ENCODE data around the gene INF2.
"Not testable (repeated sequence)": the region's sequence is repeated elsewhere in the genome, so short reads cannot be mapped to it uniquely, and the experiment has no call there.

Gene INF2

GRCh38 chr14:104735830-104736642, 46.6 kb downstream of the INF2 start:
- no peak for DNase-seq (ENCODE audit: low read depth)

DNA sequence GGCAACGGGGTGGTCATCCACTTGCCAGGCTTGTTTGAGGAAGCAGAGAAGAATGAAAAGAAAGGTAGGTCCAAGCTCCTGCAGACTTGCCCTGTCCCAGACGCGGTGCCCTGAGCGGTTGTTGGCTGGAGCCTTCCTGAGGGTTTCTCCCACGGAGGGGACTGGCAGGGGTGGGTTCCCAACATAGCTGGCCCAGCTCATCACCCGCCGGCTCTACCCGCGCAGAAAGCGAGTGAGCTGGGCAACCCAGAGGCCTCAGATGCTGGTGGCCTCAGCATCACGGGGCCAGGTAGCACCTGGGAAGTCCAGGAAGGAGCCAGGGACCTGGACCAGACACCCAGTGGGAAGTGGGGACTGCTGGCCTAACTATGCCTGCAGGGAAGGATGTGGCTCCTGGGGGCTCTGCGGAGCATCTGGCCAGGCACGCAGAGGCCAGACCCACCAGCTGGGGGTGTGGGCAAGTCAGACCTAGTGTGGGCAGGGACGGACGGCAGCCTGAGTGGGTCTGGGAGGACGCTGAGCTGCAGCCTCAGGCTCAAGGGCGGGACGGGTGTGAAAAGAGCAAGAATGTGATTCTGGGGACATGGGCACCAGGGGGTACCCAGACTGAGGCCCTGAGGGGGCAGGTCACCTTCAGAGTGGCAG, 49.1 kb downstream of the INF2 start:
- no peak for DNase-seq (ENCODE audit: low read depth)

DNA sequence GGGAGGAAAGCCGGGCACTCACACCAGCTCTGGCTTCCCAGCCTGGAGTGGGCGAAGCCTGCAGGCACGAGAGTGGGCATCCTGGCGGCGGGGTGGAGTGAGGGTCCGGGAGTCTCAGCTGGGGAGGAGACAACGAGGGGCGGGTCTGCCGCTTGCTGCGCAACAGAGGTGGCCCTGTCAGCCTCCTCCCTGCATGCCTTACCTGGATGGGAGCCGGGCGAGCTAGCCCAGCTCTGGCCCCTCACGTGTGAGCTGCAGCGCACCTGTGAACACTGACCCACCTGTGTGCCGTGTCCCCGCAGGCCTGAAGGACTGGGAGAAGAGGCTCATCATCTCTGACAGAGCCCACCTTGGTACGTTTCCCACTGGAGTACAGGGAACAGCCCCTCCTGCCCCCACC, 49.6 kb downstream of the INF2 start:
- no peak for DNase-seq (ENCODE audit: low read depth)

DNA sequence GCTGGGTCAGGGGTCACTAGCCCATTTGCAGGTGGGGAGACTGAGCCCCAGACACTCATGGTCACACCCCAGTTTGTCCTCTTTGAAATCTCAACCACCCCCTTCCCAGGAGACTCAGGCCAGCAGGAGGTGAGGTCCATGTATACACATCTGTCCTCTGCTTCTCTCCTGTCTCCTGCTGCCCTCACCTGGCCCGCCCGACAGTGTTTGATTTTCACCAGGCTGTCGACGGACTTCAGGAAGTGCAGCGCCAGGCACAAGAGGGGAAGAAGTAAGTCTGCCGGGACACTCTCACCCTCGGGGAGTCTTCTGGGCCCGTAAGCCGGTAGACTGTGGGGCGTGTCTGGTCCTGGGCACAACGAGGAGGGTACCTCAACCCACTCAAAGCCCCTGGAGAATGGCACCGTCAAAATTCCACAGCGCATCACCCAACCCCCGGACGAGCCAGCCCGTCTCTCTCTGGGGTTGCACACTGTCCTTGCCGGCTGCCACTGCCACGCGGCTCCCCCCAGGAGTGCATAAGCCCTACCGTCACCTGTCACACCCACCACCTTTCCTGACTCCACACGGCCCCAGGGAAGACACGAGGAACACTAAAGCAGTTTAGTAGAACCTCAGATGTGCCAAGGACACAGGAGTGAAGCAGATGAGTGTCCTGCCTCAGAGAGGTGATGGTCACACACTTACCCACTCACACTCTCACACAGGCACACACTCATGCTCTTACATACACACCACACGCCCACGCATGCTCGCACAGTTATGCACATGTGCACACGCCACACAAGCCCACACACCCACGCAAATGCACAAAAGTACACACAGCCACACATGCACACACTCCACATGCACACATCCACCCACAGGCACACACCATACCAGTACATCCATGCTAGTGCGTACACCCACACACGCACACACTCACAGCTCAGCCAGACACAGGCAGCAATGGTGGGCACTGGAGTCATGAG, 50.4 kb downstream of the INF2 start:
- DNase-seq (ENCODE audit: low read depth), result no peak

DNA sequence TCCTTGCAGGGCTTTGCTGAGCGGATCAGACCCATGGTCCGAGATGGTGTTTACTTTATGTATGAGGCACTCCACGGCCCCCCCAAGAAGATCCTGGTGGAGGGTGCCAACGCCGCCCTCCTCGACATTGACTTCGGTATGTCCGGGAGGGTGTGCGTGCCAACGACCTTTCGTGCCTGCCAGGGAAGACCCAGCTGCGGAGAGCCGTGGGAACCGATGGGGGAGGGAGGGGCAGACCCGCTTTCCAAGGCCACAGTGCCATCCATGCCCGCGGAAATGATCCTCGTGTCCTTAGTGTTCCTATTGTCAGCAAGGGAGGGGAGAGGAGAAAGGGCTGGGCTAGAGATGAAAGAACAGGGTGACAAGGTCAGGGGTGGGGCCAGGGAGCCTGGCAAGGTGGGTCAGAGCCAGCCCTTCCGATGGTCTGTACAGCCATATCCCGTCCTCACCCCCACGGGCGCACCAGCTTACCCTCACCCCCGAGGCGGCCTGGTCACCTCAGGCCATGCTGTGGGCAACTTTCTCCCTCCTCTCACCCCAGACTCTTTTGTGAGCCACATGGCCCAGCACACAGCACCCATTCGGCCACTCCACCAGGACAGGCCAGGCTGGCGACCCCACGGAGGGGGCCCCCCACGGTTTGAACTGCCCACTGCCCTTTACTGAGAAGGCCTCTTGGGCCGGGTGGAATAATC, 51.8 kb downstream of the INF2 start:
- DNase-seq (ENCODE audit: low read depth), result no peak

DNA sequence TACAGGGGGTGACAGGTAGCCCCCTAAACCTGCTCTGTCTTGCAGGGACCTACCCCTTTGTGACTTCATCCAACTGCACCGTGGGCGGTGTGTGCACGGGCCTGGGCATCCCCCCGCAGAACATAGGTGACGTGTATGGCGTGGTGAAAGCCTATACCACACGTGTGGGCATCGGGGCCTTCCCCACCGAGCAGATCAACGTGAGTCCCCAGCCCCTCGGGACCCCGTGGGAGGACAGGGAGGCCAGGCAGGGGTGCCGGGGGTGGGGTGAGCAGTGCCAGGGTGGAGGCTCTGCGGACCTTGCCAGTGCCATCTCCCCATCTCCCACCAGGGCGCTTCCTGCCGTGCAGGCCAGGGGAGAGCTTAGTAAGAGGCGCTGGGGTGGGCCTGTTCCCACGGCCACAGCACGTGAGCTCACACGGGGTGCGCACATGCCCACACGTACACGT, 52.4 kb downstream of the INF2 start:
- no peak for DNase-seq (ENCODE audit: low read depth)

DNA sequence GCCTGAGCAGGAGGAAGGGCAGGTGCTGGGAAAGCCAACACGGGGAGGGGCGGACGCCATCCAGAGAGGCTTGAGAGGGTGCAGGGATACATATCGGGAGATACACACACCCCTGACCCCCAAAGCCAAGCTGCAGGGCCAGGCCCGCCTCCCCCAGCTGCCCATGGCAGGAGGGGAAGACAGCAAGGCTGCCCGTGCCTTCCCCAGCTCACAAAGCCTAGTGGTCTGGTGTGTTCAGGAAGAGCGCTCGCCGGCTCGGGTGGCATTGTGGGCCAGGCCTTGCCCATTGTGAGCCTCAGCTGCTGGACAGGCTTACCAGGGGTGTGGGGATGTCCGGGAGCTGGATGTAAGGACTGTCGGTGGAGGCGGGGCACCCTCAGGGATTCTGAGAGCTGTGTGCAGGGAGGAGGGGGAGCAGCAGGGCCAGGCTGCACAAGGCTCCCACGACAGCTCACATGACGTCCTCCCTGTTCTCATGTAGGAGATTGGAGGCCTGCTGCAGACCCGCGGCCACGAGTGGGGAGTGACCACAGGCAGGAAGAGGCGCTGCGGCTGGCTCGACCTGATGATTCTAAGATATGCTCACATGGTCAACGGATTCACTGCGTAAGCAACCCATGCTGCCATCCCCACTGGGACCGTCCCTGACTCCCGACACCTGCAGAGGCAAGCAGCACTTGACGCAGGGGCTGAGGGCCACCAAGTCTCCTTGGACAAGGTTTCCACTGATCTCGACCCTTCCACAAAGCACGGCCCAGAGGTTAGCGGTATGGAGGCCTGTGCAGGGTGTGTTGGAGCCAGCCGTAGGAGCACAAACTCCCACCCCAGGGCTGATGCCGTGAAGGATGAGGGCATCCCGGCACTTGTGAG, 53.4 kb downstream of the INF2 start:
- no peak for DNase-seq (ENCODE audit: low read depth)

- no peak for DNase-seq (ENCODE audit: low read depth)
Measured at GRCh38 chr14:104743461-104744380, 54.3 kb downstream of the INF2 start.

GRCh38 chr14:104744484-104744883, 55.1 kb downstream of the INF2 start:
- no peak for DNase-seq (ENCODE audit: low read depth)

DNA sequence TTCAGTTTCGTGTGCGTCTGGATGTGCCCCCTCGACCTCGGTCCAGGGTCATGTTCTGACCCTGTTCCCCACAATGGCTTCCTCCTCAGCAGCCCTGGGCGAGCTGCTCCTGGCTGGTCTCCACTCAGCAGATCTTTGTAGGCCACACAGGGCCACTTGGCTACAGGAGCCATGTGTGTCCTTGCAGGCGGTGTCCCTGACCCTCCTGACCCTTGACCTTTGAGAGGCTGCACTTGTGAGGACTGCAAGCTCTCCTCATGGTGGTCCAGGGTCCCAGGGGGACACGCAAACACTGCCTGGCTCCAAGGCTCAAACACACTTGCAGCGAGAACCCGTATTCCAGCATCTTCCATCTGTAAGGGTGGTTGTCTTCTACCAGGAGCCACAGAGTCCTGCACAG, 56.0 kb downstream of the INF2 start:
- no peak for DNase-seq (ENCODE audit: low read depth)

- DNase-seq (ENCODE audit: low read depth), result no peak
Measured at GRCh38 chr14:104746071-104746545, 56.7 kb downstream of the INF2 start.

DNA sequence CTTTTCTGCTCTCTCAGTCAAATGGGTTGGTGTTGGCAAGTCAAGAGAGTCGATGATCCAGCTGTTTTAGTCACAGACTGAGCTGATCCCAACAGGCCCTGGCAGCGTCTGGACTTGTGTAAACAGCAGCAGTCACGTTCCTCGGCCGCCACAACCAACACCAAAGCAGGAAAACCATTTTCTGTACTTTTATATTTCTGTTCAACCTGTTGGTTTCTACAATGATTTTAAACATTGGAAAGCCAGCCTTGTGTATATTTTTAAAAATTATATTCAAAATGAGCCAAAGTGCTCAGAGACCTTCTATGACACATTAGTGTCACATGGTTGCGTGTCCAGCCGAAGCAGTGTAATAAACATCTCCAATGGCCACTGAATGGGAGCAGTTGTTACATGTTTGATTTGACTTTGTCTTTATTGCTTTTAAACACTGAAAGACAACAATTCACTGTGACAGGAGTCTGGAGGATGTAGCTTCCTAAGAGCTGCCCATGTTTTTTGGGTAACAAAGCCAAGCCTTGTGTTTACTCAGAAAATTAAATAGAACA, 57.6 kb downstream of the INF2 start:
- DNase-seq (ENCODE audit: low read depth), result no peak

DNA sequence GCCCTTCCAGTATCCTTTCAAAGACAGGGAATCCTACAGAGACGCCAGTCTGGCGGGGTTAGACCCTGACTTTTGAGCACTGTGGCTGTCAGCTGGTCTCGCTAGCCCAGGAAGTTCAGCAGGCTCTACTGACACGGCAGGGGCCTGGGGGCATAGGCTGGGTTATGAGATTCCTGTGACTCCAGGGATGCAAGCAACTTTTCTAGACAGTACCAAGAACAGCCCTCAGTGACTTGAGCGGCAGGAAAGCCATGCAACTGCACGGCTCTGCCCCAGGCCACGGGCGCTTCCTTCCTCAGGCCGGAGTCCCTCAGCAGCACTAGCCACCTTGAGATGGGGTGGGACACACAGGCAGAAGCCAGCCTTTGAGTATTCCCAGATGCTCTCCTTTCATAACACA, 58.5 kb downstream of the INF2 start:
- DNase-seq (ENCODE audit: low read depth), result no peak

DNA sequence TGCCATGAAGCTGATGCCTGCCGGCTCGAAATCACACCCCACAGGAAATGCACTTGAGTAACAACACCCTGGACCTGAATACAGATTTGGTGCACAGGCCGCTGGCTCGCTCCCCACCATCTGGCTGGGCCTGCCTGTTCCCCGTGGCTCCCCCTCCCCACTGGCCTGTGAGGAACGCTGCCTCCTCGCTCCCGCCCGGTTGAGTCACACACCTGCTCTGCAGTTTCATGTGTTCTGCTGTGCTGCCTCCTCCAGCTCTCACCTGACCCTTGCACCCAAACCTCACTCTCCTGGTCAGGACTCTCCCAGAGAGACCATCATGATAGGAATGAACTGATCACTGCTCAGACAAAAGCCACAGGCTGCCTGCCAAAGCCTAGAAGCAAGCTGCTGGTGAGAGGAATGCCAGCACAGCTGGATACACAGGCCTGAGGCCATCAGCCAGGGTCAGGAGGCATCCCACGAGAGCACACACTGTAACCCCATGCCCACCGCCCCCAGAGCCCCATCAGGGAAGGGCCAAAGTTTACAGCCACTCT, 59.8 kb downstream of the INF2 start:
- no peak for DNase-seq (ENCODE audit: low read depth)

DNA sequence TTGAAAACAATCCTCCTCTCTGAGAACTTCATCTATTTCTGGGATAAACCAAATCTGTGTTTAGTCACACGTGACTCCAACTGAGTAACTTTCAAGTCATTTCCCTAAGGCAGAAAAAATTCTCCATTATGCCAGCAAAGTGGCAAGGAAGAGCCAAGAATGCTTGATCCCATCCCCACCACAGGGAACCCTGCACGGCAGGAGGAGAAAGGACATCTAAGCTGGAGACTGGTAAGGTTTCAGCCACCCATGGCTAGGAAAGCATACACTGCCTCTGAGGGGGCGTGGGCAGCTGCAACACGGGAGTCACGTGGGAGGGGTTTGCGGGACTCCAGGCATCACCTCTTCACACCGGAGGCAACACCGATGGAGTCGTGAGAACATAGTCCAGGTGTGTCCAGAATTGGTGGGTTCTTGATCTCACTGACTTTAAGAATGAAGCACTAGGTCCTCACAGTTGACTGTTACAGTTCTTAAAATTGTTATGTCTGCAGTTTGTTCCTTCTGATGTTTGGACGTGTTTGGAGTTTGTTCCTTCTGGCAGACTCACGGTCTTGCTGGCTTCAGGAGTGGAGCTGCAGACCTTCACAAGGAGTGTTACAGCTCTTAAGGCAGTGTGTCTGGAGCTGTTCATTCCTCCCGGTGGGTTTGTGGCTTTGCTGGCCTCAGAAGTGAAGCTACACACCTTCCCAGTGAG, 60.8 kb downstream of the INF2 start:
- DNase-seq (ENCODE audit: low read depth), result no peak

DNA sequence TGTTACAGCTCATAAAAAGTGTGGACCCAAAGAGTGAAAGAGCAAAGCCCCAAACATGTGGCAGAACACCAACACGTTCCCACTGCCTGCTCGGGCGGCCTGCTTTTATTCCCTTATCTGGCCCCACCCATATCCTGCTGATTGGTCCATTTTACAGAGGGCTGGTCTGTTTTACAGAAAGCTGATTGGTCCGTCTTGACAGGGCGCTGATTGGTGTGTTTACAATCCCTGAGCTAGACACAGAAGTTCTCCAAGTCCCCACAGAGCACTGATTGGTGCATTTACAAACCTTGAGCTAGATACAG, 61.3 kb downstream of the INF2 start:
- not testable (repeated sequence) for DNase-seq (ENCODE audit: low read depth)

DNA sequence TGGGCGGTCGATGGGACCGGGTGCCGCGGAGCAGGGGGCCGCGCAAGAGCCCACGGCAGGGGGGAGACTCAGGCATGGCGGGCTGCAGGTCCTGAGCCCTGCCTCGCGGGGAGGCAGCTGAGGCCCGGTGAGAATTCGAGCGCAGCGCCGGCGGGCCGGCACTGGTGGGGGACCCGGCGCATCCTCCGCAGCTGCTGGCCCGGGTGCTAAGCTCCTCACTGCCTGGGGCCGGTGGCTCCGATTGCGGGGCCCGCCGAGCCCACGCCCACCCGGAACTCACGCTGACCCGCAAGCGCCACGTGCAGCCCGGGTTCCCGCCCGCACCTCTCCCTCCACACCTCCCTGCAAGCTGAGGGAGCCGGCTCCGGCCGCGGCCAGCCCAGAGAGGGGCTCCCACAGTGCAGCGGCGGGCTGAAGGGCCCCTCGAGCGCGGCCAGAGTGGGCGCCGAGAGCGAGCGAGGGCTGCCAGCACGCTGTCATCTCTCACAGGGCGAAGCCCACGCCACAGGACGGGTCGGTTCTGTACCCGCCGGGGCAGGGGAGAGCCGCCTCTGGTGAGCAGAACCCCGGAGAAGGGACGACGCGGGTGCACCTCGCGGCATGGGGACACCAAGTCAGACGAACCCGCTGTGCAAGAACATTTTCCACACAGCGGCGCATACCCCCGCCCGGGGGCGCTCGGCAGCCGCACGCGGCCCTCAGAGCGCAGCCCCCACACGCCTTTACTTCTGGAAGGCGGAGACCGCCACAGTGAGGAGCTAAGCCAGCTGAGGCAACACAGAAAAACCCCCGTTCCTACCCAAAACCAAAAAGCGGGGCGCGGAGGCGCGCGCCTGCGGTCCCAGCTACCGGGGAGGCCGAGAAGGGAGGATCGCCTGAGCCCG, 62.4 kb downstream of the INF2 start:
- DNase-seq (ENCODE audit: low read depth), result no peak

DNA sequence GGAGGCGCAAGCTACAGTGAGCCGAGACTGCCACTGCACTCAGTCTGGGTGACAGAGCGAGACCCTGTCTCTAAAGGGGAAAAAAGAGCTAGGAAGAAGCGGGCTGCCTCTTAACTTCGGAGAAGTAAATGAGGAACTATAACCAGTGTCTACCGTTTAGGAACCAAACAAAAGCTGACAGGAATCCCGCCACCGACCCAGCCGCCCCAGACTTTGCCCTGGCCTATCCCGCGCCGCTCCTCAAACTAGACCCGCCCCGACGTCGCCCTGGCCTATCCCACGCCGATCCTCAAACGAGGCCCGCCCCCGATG, 63.0 kb downstream of the INF2 start:
- DNase-seq (ENCODE audit: low read depth), result no peak
